ENCODE results near the gene ABCG4.
A peak's percentile ranks its signal among the peaks of the same experiment; 100 is the strongest.
"Not testable (repeated sequence)": the region's sequence is repeated elsewhere in the genome, so short reads cannot be mapped to it uniquely, and the experiment has no call there.

The ABCG4 gene

DNA sequence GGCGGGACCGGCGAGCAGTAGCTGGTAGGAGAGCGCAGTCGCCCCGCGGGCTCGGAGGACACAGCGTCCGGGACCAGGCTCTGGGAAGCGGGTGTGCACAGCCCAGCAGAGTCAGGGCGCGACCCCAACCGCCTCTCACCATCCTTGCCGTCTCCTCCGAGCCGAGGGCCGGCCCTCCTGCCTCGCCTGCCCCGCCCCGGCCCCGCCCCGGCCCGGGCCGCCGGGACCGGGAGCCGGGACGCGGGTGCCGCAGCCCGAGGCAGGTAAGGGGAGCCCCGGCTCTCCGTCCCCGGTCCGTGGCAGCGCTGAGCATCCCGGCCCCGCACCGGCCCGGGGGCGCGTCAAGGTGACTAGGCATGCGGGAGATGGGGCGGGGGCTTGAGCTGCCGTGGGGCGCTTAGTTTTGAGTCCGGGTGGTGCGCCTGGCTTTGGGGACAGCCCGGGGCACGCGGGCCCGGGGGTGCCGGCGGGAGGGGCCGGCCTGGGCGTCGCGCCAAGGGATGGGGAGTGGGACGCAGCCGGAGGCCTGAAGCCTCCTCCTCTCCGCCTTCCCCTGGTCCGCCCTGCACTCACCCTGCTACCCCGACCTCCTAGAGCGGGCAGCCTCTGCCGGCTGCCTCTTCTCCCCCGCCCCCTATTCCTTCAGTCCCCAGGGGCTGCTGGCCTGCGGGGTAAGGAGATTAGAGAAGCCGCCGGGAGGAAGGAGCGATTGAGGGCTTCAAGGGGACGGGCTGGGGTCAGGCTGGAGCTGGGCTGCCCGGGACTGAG lies at the start of gene ABCG4:
Gene ABCG4 (plus strand): TSS at position 35 of the 768 bp plus-strand sequence. CDS start 914 bp downstream, outside the sequence.
- DNase-seq (ENCODE audit: low read depth in 2 of 2) = no peak

DNA sequence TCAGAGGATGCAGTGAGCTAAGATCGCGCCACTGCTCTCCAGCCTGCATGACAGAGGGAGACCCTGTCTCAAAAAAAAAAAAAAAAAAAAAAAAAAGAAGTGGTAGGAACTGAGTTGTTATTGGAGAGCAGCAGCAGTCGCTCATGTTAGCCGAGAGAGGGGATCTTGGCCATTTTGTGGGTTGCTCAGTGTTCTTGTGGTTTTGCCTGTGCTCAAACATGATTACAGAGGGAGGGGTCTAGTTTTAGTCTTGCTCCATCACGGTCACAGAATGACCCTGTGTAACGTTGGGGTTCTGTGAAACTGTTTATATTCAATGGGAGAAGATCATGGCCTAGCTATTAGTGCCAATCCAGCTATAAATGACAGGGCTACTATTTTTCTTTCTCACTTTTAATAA lies 49.1 kb upstream of the ABCG4 start:
- DNase-seq (ENCODE audit: low read depth in 2 of 2) = no peak

DNA sequence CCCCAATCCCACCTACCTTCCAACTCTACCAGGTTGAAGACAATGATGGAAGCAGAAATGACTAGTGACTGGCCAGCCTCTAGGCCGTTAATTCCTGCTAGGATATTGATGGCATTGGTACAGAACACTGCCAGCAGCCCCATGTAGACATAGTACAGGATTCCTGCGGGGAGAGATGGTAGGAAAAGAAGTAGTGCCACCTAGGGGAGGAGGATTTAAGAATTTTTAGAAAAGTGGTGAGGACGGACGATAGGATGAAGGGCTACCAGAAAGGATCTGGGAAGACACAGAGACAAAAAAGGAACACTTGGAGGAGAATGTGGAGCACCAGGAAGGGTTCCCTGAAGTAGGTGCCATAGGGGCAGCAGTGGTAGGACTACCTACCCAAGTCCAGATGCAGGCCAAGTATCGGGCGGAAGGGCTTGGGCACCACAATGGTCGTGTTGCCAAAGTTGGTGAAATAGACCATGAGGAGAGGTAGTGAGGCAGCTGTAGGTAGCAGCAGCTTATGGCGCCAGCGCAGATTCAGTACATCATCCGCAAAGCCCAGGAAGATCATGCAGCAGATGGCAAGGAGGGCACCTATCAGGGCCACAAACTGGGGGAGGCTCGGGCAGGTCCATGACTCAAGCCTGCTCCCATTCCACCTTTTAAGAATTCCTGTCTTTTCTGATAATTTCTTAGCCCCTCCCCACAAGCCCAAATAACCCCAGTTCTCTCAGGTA lies 48.4 kb upstream of the ABCG4 start:
- DNase-seq (ENCODE audit: low read depth in 2 of 2) = no peak

DNA sequence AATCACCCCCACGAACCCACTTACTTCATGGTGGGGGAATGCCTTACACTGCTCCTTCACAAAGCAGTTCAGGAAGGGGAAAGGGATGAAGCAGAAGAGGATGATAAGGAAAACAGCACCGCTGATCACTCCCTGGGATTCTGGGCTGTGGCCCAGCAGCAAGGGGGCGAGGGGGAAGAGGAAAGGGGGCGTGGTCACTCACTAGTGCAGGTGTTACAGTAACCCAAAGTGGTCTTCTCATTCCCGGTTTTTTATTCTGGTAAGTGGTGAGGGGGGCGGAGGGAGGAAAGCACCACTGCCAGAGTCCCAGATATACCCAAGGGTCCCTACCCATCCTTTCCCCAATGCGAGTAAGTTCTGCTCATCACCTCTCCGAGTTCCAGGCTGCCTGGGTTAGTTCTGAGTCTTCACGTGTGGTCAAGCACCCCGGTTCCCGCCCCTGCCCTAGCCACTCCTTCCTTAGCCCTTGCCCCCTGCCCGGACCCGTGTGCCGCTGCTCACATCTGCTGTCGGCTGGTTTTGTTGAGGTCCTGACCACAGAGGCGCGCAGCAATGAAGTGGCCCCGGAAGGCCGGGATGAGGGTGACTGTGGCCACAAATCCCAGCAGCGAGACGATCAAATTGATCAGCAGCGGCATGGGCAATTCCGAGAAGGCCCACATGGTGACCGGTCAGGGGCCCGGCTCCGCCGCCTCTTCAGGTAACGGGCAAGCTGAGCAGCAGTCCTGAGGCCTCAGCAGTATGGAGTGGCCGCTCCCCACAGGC lies 47.7 kb upstream of the ABCG4 start:
- DNase-seq (ENCODE audit: low read depth in 2 of 2) = peak in 1 of 2 donors; percentile 30

DNA sequence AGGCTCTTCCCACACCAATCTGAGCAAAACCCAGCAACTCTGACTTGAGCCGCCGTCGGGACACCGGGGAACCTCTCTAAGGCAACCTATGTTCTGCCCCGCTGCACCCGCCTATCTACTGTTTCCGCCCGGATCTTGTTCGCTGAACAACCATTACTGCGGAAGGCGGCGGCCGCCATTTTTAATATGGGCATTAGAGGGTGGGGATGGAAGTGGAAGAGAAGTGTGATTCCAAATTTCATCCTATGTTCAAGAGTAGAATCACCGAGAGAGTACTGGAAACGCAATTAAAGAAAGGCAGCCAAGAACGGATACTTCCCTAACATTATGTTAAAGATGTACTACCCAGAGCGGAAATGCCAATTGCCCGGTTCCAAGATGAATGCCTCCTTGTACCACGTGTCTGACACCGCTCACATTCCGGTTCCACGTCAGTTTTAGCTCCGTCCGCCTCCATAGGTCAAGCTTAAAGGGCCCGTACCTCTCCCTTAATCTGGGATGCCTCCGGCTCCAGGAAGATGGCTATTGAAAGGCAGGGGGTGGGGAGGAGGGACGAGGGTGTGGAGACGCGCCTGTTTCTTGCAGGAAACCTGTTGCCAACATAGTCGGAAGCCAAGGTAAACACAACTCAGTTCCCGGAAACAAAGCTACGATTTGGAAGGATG lies 47.0 kb upstream of the ABCG4 start, which contains the start of gene DPAGT1:
Gene DPAGT1 (minus strand): TSS at position 95 of the 665 bp plus-strand sequence. CDS start 198 bp downstream, outside the sequence.
- peak; percentile 80 to 83 for DNase-seq (ENCODE audit: low read depth in 2 of 2)

DNA sequence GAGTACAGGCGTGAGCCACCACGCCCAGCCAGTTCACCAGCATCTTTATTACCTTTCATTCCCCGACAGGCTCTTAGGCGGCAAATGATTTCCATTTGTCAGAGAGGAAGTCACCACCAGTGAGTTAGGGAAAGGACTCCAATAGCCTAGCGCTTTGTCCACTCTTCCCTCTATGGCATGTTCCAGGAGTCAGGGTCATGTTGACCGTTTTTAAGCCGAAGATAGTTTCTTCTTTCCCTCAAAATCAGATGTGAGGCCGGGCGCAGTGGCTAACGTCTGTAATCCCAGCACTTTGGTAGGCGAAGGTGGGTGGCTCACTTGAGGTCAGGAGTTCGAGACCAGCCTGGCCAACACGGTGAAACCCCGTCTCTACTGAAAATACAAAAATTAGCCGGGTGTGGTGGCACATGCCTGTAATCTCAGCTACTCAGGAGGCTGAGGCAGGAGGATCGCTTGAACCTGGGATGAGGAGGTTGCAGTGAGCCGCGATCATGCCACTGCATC lies 45.6 kb upstream of the ABCG4 start:
- not testable (repeated sequence) for DNase-seq (ENCODE audit: low read depth in 2 of 2)

DNA sequence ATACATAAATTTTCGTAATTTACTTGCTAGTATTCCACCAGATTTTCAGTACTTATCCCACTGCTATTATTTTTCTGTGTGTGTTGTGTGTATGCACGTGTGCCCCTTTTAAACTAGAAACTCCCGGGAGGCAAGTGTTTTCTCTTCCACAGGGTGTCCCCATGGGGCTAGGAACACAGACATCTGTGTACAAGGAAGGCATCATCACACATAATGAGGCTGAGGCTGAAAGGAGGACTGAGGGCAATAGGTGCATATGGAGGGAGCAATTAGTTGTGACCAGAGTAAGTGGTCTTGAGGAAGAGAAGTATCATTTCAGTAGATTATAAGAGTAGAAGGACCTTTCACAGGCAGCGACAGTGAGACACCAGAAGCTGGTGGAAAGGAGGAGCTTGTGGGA lies 45.1 kb upstream of the ABCG4 start:
- DNase-seq (ENCODE audit: low read depth in 2 of 2) = no peak

DNA sequence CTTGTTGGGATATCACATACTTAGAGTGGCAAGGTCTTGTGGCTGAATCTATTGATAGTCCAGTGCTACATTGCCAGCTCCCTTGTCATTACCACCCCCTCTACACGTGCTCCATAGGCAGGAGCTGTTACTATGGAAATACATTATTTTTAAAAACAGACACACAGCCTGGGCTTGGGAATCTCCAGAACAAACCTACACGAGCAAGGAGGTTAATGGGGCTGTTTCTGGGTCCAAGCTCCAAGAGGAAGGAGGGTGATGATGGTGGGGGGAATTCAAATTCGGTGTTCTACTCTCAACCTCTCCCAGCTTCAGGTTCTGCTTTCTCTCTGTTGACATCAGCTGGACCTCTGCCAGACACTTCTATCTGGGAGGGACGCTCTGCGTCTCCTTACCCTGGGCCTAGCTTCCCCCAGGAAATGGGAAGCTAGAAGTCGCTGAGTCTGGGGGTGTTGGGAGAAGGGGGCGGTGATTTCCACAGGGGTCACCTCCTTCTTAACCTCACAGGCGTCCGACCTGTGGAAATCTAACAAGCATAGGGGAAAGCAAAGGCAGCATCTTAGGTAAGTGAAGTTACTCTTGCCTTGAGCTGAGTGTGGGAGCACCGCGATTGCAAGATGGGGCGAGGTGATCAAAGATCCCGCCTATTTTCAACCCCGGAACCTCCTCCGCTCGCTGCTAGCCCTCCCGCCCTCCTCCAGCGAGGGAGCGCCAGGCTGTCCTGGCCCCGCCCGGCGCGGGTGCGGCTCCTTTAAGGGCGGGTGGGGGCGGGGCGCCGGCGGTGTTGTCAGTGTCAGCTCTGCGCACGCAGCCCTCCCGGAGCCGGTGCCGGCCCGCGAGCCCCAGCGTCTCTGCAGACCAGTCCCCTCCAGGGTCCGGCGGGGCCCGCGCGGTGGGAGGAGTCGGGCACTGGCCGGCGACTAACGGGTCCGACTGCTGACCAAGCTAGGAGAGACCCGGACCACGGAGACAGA lies 42.0 kb upstream of the ABCG4 start, which contains the start of gene C2CD2L:
Gene C2CD2L (plus strand): TSS at position 781 of the 974 bp plus-strand sequence. CDS start 398 bp downstream, outside the sequence.
- peak; percentile 81 to 88 for DNase-seq (ENCODE audit: low read depth in 2 of 2)

DNA sequence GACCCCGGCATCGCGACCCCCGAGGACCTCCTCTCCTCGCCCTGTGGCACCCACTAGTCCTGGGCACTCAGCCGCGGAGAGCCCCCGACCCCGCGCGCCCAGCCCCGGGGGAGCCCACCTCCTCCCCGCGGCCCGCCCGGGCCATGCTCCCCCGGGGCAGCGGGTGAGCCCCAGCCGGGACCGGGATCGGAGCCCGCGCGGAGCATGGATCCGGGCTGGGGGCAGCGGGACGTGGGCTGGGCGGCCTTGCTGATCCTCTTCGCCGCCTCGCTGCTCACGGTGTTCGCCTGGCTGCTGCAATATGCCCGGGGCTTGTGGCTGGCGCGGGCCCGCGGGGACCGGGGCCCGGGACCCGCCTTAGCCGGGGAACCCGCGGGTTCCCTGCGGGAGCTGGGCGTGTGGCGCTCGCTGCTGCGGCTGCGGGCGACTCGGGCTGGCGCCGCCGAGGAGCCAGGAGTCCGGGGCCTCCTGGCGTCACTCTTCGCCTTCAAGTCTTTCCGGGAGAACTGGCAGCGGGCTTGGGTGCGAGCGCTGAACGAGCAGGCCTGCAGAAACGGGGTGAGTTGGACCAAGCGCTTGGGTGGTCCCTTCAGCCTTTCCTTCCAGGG lies 41.2 kb upstream of the ABCG4 start:
- DNase-seq (ENCODE audit: low read depth in 2 of 2) = no peak

DNA sequence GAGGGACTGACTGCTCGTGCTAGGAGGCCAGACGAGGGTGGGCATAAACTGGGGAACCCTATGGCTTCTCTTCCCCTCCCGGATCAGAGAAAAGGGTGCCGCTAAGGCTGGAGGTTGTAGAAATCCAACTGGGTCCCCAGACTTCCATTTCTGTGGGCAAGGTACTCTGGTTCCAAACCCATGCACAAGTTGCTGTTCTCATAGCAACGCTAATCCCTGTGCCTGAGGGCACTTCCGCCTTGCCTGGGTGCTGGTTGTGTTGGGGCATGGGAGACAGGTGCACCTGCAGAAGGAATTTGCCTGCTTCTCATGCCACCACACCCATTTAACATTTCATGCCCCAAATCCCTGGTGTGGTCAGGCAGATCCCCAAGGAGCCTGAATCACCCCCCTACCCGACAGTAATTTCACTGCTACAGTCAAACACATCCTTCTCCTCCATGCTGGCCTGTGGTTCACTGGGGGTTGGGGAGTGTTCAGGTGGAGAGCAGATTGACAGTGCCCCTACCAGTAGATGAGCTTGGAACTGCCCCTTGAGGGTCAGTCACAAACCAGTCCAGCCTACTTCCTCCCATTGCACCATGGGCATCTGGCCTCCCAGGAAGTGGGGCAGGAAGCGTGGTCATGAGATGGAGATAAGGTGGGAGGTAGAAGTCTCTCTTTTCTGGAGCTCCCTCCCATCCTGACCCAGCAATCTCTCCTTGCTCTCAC lies 40.6 kb upstream of the ABCG4 start:
- no peak for DNase-seq (ENCODE audit: low read depth in 2 of 2)

DNA sequence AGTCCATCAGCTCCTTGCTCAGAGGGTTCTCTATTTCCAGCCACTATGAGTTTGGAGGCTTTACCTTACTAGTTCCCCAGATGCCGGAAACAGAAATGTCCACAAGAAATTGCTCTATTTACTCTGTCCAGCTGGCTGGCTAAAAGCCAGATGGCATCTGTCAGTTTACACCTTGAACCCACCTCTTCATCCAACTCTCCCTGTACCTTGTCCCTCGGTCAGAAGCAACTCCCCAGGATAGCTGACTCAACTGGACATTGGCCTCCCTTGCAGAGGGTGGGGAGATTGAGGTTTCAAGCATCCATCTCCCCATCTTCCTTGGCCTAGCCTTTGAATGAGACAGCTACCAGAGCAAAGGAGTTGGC lies 40.0 kb upstream of the ABCG4 start:
- no peak for DNase-seq (ENCODE audit: low read depth in 2 of 2)

DNA sequence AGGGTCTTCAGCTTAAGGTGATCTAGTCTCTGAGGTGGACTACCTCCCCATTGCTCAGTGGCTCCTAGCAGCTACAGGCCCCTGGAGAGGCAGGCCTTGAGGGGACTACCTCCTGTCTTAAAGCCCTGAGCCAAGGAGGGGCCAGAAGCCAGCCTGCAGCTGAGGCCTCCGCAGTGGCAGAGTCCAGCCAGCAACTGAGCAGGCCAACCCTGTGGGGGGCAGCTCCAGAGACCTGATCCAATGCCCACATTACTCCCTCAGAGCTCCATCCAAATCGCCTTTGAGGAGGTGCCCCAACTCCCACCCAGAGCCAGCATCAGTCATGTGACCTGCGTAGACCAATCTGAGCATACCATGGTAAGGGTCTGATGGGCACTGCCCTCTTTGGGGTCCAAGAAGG lies 39.0 kb upstream of the ABCG4 start:
- DNase-seq (ENCODE audit: low read depth in 2 of 2) = no peak

DNA sequence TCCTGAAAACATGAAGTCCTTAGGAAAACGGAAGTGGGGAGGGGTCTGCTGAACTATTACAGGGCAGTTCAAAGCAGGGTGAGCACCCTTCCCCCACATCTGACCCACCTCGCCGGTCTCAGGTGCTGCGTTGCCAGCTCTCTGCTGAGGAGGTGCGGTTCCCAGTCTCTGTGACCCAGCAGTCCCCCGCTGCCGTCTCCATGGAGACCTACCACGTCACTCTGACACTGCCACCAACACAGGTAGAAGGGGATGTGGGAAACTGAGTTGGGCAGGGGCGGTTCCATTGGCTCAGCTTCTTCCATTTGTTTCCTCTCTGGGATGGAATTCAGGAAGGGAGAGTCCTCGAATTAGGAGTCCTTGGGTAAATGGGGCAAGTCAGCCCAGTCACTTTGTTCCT lies 38.4 kb upstream of the ABCG4 start:
- DNase-seq (ENCODE audit: low read depth in 2 of 2) = no peak

DNA sequence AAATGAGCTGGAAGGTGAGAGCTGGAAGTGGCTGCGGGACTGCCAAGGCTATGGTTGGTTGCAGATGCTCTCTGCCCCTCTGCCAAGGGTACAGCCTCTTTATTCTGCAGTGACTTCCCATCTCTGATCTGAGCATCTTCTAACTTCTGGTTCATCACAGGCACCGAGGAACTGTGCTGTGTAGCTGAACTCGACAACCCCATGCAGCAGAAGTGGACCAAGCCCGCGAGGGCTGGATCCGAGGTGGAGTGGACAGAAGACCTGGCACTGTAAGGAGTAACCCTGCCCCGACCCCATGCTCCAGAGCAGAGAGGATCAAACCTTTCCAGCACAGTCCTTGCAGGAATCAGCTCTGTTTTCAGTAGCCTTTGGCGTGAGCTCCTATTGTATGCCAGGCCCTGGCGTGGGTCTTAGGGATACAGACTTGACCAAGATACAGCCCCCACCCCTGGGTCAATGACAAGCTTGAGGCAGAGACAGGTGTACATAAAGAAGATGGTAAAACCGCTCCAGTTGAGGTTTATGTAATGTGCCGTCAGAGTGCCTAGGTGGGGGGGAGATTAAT lies 37.4 kb upstream of the ABCG4 start:
- DNase-seq (ENCODE audit: low read depth in 2 of 2) = no peak

DNA sequence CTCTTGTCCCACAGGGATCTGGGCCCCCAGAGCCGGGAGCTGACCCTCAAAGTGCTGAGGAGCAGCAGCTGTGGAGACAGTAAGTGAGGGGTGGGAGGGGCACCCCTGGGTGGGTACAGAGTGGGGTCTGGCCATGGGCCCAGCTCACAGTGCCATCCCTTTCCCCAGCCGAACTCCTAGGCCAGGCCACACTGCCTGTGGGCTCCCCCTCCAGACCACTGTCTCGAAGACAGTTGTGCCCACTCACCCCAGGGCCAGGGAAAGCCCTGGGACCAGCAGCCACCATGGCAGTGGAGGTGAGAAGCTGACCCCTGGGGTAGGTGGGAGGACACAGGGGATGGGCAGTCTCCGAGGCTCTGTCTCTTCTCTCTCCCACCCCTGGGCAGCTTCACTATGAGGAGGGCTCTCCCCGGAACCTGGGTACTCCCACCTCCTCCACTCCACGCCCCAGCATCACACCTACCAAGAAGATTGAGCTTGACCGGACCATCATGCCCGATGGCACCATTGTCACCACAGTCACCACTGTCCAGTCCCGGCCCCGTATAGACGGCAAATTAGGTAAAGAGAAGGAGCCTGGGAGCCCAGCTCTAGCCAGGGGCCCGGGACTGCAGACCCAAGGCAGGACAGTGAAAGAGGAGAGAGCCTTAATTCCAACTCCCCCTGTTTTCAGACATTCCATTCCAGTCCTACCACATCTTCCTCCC lies 36.4 kb upstream of the ABCG4 start:
- DNase-seq (ENCODE audit: low read depth in 2 of 2) = no peak

DNA sequence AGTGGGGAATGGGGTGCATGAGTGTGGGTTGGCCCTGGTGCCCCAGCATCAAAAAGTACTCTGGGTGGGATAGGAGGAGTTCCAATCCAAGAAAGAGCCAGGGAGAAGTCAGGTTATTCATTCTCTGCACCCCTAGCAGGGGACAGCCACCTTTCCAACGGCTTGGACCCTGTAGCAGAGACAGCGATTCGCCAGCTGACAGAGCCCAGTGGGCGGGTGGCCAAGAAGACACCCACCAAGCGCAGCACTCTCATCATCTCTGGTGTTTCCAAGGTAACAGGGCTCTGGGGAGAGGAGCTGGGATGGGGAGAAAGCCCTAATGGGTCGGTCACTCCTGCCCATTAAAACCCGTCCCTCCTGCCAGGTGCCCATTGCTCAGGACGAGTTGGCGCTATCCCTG lies 35.1 kb upstream of the ABCG4 start:
- DNase-seq (ENCODE audit: low read depth in 2 of 2) = no peak

DNA sequence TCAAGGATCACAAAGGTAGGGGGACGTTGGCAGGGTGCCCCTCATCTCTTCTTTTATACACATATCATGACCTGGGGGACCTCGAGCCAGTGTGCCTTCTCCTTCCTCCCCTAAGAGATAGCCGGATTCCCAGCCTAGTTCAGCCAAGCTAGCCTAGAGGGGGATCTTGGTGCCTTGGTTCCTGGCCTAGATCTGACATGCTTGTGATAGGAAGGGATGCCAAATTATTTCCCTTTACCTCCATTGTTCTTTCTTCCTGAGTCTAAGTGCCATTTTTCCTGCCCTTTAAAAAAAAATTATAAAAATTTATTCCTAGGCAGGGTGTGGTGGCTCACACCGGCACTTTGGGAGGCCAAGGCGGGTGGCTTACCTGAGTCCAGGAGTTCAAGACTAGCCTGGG lies 34.5 kb upstream of the ABCG4 start:
- DNase-seq (ENCODE audit: low read depth in 2 of 2) = no peak

Data from stimulated activated CD4-positive, alpha-beta T cell treated with anti-CD3 and anti-CD28 coated beads, Interleukin-4, amount 100 ng/mL, for 48 hours (primary cell).